SK-N-SH (cell line): Measurements from ENCODE around the gene PXDN. TPM values are rescaled to one million over a fixed set of nuclear protein-coding genes. Genes with fewer than 3 reads are reported as not detected.

Experiments used
- CTCF ChIA-PET: fragments of 300-600, 350-600 bp; formaldehyde crosslinking; extraction: SDS; loops from one replicate; lab custom pipeline; 2021; lab: Yijun Ruan, JAX
- POLR2A ChIA-PET: fragments of 350-600 bp; sonication (Branson Sonifier 250); formaldehyde crosslinking; extraction: SDS; loops from one replicate; lab custom pipeline; 2020; ENCODE audit warnings: antibody characterized with exemption, inconsistent platforms; lab: Yijun Ruan, JAX
- DNase-seq: peaks from one replicate; pipeline ENCODE4 v3.0.0; 2012
- H2AFZ ChIP-seq: fragments of 200-600 bp; sonication (generic); 2 replicates; pipeline ENCODE4 v1.8.1; 2016; ENCODE audit warnings: antibody characterized with exemption, mild to moderate bottlenecking, low read depth
- H3F3A ChIP-seq: fragments of 200-600 bp; sonication (generic); replicated peaks from 2 replicates; pipeline ENCODE3; 2016; ENCODE audit warnings: antibody characterized with exemption, mild to moderate bottlenecking; ENCODE audit not compliant: insufficient read depth
- H3K27ac ChIP-seq, 2 experiments: fragments of 200-500 bp in 1 of 2; fragments of 200-600 bp in 1 of 2; sonication (Bioruptor generic) in 1 of 2; sonication (generic), shearing (Covaris generic) in 1 of 2; 2 replicates each; pipeline versions ENCODE4 v1.5.1 to v1.6.1; 2014 to 2016; ENCODE audit warnings: low read depth in 2 of 2, inconsistent platforms in 1 of 2, low read length in 1 of 2, mild to moderate bottlenecking in 1 of 2, mixed read lengths in 1 of 2
- H3K27me3 ChIP-seq: fragments of 200-600 bp; sonication (generic), shearing (Covaris generic); 2 replicates; pipeline ENCODE4 v1.6.1; 2016; ENCODE audit warnings: mixed run types; ENCODE audit not compliant: insufficient read depth
- H3K36me3 ChIP-seq, 2 experiments: fragments of 200-500 bp in 1 of 2; fragments of 200-600 bp in 1 of 2; sonication (Bioruptor generic) in 1 of 2; sonication (generic) in 1 of 2; replicated peaks in 1 of 2; 2 replicates each; pipeline versions ENCODE3 to v1.5.1; 2014 to 2016; ENCODE audit warnings: low read length in 1 of 2, mild to moderate bottlenecking in 1 of 2; ENCODE audit not compliant: insufficient read depth in 2 of 2, control insufficient read depth in 1 of 2
- H3K4me1 ChIP-seq, 2 experiments: fragments of 200-500 bp in 1 of 2; fragments of 200-600 bp in 1 of 2; sonication (Bioruptor generic) in 1 of 2; sonication (generic), shearing (Covaris generic) in 1 of 2; 2 replicates each; pipeline versions ENCODE4 v1.5.1 to v1.6.1; 2014 to 2016; ENCODE audit warnings: low read depth in 1 of 2, low read length in 1 of 2, mixed run types in 1 of 2; ENCODE audit not compliant: insufficient read depth in 2 of 2, control insufficient read depth in 1 of 2
- H3K4me2 ChIP-seq: fragments of 200-600 bp; sonication (generic), shearing (Covaris generic); 2 replicates; pipeline ENCODE4 v1.6.1; 2017; ENCODE audit warnings: mixed run types
- H3K4me3 ChIP-seq, 2 experiments: fragments of 200-500 bp in 1 of 2; fragments of 200-600 bp in 1 of 2; sonication (Bioruptor generic) in 1 of 2; sonication (generic), shearing (Covaris generic) in 1 of 2; 2 replicates each; pipeline versions ENCODE4 v1.5.1 to v1.8.1; 2014 to 2016; ENCODE audit warnings: low read depth in 2 of 2, inconsistent platforms in 1 of 2, low read length in 1 of 2, mild to moderate bottlenecking in 1 of 2, mixed read lengths in 1 of 2, moderate library complexity in 1 of 2
- H3K79me2 ChIP-seq: fragments of 200-600 bp; sonication (generic); 2 replicates; pipeline ENCODE4 v1.8.1; 2017; ENCODE audit warnings: mild to moderate bottlenecking; ENCODE audit not compliant: insufficient read depth
- H3K9ac ChIP-seq: fragments of 200-600 bp; sonication (generic); 2 replicates; pipeline ENCODE4 v1.6.1; 2017; ENCODE audit warnings: mixed run types
- H3K9me2 ChIP-seq: fragments of 200-600 bp; sonication (generic); 2 replicates; pipeline ENCODE4 v1.6.1; 2017; ENCODE audit warnings: mixed run types
- H3K9me3 ChIP-seq: fragments of 200-600 bp; sonication (generic); 2 replicates; pipeline ENCODE4 v1.6.1; 2017; ENCODE audit warnings: mixed run types, mild to moderate bottlenecking, moderate library complexity
- H4K20me1 ChIP-seq: fragments of 200-600 bp; sonication (generic); 2 replicates; pipeline ENCODE4 v1.6.1; 2017; ENCODE audit warnings: mild to moderate bottlenecking, mixed run types; ENCODE audit not compliant: insufficient read depth
- EP300 ChIP-seq, 2 experiments: IDR thresholded peaks; 2 replicates each; pipeline versions ENCODE4 v1.4.0 to v1.6.1; 2012; ENCODE audit warnings: borderline replicate concordance in 1 of 2, low read depth in 1 of 2, low read length in 1 of 2
- FOXJ3 ChIP-seq: sonication (generic); formaldehyde crosslinking; IDR thresholded peaks from 2 replicates; pipeline ENCODE4 v1.5.1; 2020; ENCODE audit warnings: mild to moderate bottlenecking, missing genetic modification reagents
- RAD21 ChIP-seq: IDR thresholded peaks from 2 replicates; pipeline ENCODE4 v1.6.1; 2012; ENCODE audit warnings: mild to moderate bottlenecking, low read length
- SIN3A ChIP-seq: IDR thresholded peaks from 2 replicates; pipeline ENCODE4 v1.6.1; 2012; ENCODE audit warnings: low read depth, mild to moderate bottlenecking, low read length, moderate library complexity, borderline replicate concordance
- YY1 ChIP-seq: IDR thresholded peaks from 2 replicates; pipeline ENCODE4 v1.4.0; 2012; ENCODE audit warnings: low read depth, mild to moderate bottlenecking
- WGBS: methylation state at CpG from one replicate; pipeline ENCODE4 v1.1.6; 2017; ENCODE audit warnings: low lambda C conversion rate; 5-methylcytosine and 5-hydroxymethylcytosine counted together
- polyA plus RNA-seq, 3 experiments: library from polyadenylated mRNA; depleted of rRNA; stranded (reverse); fragments of >200 nt; gene quantifications; 2 replicates each; pipeline ENCODE4 v1.2.3, GENCODE V29; 2012
- TF ChIP-seq, protein P1 (sequence below): IDR thresholded peaks from 2 replicates; pipeline ENCODE4; 2012
- TF ChIP-seq, protein P2 (sequence below): IDR thresholded peaks from 2 replicates; pipeline ENCODE4 v1.4.0; 2012; ENCODE audit warnings: low read depth
- TF ChIP-seq, protein P3 (sequence below): IDR thresholded peaks from 2 replicates; pipeline ENCODE4 v1.4.0; 2012; ENCODE audit warnings: low read depth, borderline replicate concordance
- TF ChIP-seq, protein P4 (sequence below): fragments of 150-350 bp; IDR thresholded peaks from 2 replicates; pipeline ENCODE4 v1.6.1; 2017; ENCODE audit warnings: antibody characterized with exemption, low read length, low read depth, borderline replicate concordance
- TF ChIP-seq, protein P5 (sequence below): IDR thresholded peaks from 2 replicates; pipeline ENCODE4 v1.6.1; 2012; ENCODE audit warnings: mild to moderate bottlenecking, low read depth, low read length, moderate library complexity

PXDN gene
- polyA plus RNA-seq, 1 of the 3 experiments (the other 2 are of a cell fraction) = 146 TPM

DNA sequence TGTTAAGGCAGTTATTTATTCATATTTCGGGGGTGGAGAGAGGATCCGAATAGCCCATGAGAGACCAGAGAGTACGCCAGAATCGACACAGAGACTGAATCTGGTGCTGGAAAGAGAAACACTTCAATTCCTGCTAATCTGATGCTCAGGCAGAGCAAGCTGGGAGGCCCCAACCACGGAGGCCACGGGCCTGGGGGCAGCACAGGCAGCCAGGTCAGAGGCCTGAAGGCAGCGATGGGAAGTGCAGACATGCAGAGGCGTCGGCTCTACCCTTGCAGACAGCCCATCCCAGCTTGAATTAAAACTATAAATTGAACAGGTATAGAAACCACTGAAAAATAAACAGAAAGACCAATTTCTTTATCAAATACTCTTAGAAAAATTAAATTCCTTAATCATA lies 50.6 kb downstream of the PXDN start:
- Histone ChIP-seq H4K20me1 (peaks cover 45% of the 10 kb centered on the region), H3K36me3 (peaks cover 38 to 44% of the 10 kb centered on the region in 2 experiments), H3K4me3 (no peak overlapping the region), H3K27me3 (no peaks in the 10 kb centered on the region), H3K9ac (no peak overlapping the region), H3K9me3 (no peaks in the 10 kb centered on the region), H2AFZ (no peak overlapping the region), H3K9me2 (no peaks in the 10 kb centered on the region), H3K4me1 (peaks cover 0 to 49% of the 10 kb centered on the region in 2 experiments; a peak in 3 of 4 replicates), H3K4me2 (no peak overlapping the region), H3K27ac (peak overlapping the region in 1 of 2 experiments; percentile 63; a peak in 2 of 4 replicates), H3K79me2 (peaks cover 61% of the 10 kb centered on the region), H3F3A (peaks cover 7% of the 10 kb centered on the region)
- WGBS = 73% methylated on average over 9 of the region's 9 CpGs
- CTCF ChIA-PET = interaction anchor here (1.5 kb wide), 1 partner anchor 16 kb away, joined by 3 read pairs; no protein-coding TSS in a partner anchor
- TF ChIP-seq EP300 (IDR thresholded peaks at IDR 0.05; ENCODE audit: borderline replicate concordance in 1 of 2, low read depth in 1 of 2, low read length in 1 of 2) (no peak), SIN3A (no peak), YY1 (no peak)
- TF ChIP-seq, protein P1, sequence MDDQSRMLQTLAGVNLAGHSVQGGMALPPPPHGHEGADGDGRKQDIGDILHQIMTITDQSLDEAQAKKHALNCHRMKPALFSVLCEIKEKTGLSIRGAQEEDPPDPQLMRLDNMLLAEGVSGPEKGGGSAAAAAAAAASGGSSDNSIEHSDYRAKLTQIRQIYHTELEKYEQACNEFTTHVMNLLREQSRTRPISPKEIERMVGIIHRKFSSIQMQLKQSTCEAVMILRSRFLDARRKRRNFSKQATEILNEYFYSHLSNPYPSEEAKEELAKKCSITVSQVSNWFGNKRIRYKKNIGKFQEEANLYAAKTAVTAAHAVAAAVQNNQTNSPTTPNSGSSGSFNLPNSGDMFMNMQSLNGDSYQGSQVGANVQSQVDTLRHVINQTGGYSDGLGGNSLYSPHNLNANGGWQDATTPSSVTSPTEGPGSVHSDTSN = no peak
- TF ChIP-seq, protein P2, sequence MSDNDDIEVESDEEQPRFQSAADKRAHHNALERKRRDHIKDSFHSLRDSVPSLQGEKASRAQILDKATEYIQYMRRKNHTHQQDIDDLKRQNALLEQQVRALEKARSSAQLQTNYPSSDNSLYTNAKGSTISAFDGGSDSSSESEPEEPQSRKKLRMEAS = no peak
- TF ChIP-seq, protein P3, sequence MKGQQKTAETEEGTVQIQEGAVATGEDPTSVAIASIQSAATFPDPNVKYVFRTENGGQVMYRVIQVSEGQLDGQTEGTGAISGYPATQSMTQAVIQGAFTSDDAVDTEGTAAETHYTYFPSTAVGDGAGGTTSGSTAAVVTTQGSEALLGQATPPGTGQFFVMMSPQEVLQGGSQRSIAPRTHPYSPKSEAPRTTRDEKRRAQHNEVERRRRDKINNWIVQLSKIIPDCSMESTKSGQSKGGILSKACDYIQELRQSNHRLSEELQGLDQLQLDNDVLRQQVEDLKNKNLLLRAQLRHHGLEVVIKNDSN = no peak
- TF ChIP-seq, protein P4, sequence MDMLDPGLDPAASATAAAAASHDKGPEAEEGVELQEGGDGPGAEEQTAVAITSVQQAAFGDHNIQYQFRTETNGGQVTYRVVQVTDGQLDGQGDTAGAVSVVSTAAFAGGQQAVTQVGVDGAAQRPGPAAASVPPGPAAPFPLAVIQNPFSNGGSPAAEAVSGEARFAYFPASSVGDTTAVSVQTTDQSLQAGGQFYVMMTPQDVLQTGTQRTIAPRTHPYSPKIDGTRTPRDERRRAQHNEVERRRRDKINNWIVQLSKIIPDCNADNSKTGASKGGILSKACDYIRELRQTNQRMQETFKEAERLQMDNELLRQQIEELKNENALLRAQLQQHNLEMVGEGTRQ = no peak
- POLR2A ChIA-PET = no interaction called here
- peak; percentile 77 for DNase-seq

DNA sequence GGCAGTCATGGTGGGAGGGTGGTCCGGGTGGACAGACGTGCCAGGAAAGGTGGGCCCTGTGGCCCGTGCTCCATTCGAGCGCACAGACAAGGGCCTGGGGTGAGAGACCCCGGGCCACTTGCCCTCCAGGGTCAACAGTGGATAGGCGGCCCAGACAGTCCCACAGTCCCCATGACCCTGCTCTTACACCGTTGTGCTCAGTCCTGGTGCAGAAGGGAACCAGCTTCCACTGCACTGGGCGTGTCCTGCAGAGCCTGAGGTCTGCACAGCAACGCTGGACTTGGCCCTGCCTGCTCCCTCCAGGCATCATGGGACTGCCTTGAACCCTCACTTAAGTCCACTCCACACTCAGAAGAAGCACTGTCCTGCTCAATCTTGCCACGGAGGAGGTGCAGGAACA lies 52.0 kb downstream of the PXDN start:
- Histone ChIP-seq H3K36me3 (peaks cover 46 to 55% of the 10 kb centered on the region in 2 experiments), H3K9me3 (no peaks in the 10 kb centered on the region), H3K79me2 (peaks cover 52% of the 10 kb centered on the region), H3K9me2 (no peaks in the 10 kb centered on the region), H3F3A (peaks cover 9% of the 10 kb centered on the region), H3K9ac (no peak overlapping the region), H4K20me1 (peaks cover 33% of the 10 kb centered on the region), H3K4me1 (peaks cover 0 to 37% of the 10 kb centered on the region in 2 experiments; a peak in 2 of 4 replicates)
- WGBS = 85% methylated on average over 9 of the region's 11 CpGs
- POLR2A ChIA-PET = no interaction called here
- TF ChIP-seq FOXJ3 (no peak), RAD21 (no peak)
- TF ChIP-seq, protein P5, sequence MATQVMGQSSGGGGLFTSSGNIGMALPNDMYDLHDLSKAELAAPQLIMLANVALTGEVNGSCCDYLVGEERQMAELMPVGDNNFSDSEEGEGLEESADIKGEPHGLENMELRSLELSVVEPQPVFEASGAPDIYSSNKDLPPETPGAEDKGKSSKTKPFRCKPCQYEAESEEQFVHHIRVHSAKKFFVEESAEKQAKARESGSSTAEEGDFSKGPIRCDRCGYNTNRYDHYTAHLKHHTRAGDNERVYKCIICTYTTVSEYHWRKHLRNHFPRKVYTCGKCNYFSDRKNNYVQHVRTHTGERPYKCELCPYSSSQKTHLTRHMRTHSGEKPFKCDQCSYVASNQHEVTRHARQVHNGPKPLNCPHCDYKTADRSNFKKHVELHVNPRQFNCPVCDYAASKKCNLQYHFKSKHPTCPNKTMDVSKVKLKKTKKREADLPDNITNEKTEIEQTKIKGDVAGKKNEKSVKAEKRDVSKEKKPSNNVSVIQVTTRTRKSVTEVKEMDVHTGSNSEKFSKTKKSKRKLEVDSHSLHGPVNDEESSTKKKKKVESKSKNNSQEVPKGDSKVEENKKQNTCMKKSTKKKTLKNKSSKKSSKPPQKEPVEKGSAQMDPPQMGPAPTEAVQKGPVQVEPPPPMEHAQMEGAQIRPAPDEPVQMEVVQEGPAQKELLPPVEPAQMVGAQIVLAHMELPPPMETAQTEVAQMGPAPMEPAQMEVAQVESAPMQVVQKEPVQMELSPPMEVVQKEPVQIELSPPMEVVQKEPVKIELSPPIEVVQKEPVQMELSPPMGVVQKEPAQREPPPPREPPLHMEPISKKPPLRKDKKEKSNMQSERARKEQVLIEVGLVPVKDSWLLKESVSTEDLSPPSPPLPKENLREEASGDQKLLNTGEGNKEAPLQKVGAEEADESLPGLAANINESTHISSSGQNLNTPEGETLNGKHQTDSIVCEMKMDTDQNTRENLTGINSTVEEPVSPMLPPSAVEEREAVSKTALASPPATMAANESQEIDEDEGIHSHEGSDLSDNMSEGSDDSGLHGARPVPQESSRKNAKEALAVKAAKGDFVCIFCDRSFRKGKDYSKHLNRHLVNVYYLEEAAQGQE = no peak
- TF ChIP-seq, all 33 proteins: peak for 0
- CTCF ChIA-PET = interaction anchor here (0.9 to 1.7 kb wide), 3 partner anchors 8 to 142 kb away, joined by 3 to 7 read pairs (median 6); no protein-coding TSS in a partner anchor
- Histone ChIP-seq H3K27ac (peak overlapping the region in 1 of 2 experiments; percentile 28; a peak in 1 of 4 replicates), H3K4me2 (no peak overlapping the region), H3K27me3 (no peaks in the 10 kb centered on the region), H3K4me3 (no peak overlapping the region), H2AFZ (no peak overlapping the region)
- DNase-seq = no peak
